Measurements from ENCODE around the gene ZNF76. TPM values are rescaled to one million over a fixed set of nuclear protein-coding genes. Genes with fewer than 3 reads are reported as not detected.

The ZNF76 gene
- polyA plus RNA-seq, 1 donor from 2014 or later = 26.3 TPM

- no peak overlapping the region for H3K9ac ChIP-seq (ENCODE audit: low read length)
- no peaks in the 10 kb centered on the region for H3K9me2 ChIP-seq (ENCODE audit: insufficient read depth, low read length)
- H2AFZ ChIP-seq (ENCODE audit: low read depth, low read length) = no peak overlapping the region
- no peaks in the 10 kb centered on the region for H3K36me3 ChIP-seq (ENCODE audit: insufficient read depth, low read length)
- H3K79me2 ChIP-seq (replicated peaks; ENCODE audit: insufficient read depth, low read length) = peaks cover 11% of the 10 kb centered on the region
- no peaks in the 10 kb centered on the region for H4K20me1 ChIP-seq (ENCODE audit: insufficient read depth)
- no peaks in the 10 kb centered on the region for H3K27me3 ChIP-seq (ENCODE audit: insufficient read depth, low read depth, low read length)
- no peaks in the 10 kb centered on the region for H3K9me3 ChIP-seq (ENCODE audit: low read length)
- no peaks in the 10 kb centered on the region for H3F3A ChIP-seq (ENCODE audit: insufficient read depth, low read length, poor library complexity, severe bottlenecking)
- H3K27ac ChIP-seq (ENCODE audit: low read length) = no peak overlapping the region
- H3K4me3 ChIP-seq (ENCODE audit: low read length) = no peak overlapping the region
- H3K4me2 ChIP-seq (ENCODE audit: low read length) = no peak overlapping the region
- no peak for TF ChIP-seq EZH2 (IDR thresholded peaks at IDR 0.05; ENCODE audit: borderline replicate concordance, insufficient read depth, low read length, poor library complexity, severe bottlenecking)
Measured at GRCh38 chr6:35262596-35262995, 3.1 kb downstream of the ZNF76 start.

DNA sequence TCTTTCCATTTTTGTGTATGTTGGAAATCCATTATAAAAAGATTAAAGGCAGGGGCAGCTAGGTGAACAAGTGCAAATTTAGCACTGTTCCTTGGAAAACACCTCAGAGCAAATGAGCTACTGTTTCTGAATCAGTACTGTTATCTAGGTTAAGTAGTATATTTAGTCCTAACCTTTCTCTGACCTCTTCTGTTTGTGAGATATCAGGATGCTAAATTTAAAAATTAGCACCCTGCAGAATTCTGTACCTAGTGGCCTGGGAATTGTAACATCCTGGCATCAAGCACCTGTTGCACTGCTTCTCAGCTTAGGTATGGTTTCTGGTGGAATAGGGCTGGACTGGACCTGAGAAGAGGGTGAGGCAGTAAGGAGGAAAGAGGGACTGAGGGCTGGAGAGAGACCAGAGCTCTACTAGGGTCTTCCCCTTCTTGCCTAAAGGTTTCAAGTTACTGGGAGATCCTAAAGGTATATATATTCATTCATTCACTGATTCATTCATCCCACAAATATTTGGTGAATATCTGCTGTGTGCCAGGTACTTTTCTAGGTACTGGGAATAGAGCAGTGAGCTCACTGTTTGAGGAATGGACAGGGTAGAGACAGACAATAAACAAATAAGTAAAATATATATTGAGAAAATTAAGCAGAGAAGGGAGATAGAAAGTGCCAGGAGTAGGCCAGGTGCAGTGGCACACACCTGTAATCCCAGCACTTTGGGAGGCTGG, 5.2 kb downstream of the ZNF76 start:
- Histone ChIP-seq H3K9me2 (ENCODE audit: insufficient read depth, low read length) (no peaks in the 10 kb centered on the region), H2AFZ (ENCODE audit: low read depth, low read length) (no peak overlapping the region), H3K79me2 (replicated peaks; ENCODE audit: insufficient read depth, low read length) (no peaks in the 10 kb centered on the region), H3K9ac (ENCODE audit: low read length) (no peak overlapping the region), H3K27me3 (ENCODE audit: insufficient read depth, low read depth, low read length) (no peaks in the 10 kb centered on the region), H3K36me3 (ENCODE audit: insufficient read depth, low read length) (no peaks in the 10 kb centered on the region), H3K9me3 (ENCODE audit: low read length) (no peaks in the 10 kb centered on the region), H3K27ac (ENCODE audit: low read length) (no peak overlapping the region), H3F3A (ENCODE audit: insufficient read depth, low read length, poor library complexity, severe bottlenecking) (no peaks in the 10 kb centered on the region), H3K4me2 (ENCODE audit: low read length) (no peak overlapping the region), H3K4me3 (ENCODE audit: low read length) (no peak overlapping the region), H4K20me1 (ENCODE audit: insufficient read depth) (no peaks in the 10 kb centered on the region)
- TF ChIP-seq EP300 (conservative IDR thresholded peaks at IDR 0.05; ENCODE audit: poor library complexity, severe bottlenecking) (no peak), SMC3 (conservative IDR thresholded peaks at IDR 0.05; ENCODE audit: poor library complexity) (no peak), RAD21 (conservative IDR thresholded peaks at IDR 0.05) (no peak), REST (IDR thresholded peaks at IDR 0.05; ENCODE audit: borderline replicate concordance) (no peak), POLR2AphosphoS5 (IDR thresholded peaks at IDR 0.05) (no peak), MXI1 (conservative IDR thresholded peaks at IDR 0.05; ENCODE audit: poor library complexity, severe bottlenecking) (no peak), TAF1 (IDR thresholded peaks at IDR 0.05; ENCODE audit: low read depth) (no peak), EZH2 (IDR thresholded peaks at IDR 0.05; ENCODE audit: borderline replicate concordance, insufficient read depth, low read length, poor library complexity, severe bottlenecking) (no peak)
- TF ChIP-seq, protein P1, sequence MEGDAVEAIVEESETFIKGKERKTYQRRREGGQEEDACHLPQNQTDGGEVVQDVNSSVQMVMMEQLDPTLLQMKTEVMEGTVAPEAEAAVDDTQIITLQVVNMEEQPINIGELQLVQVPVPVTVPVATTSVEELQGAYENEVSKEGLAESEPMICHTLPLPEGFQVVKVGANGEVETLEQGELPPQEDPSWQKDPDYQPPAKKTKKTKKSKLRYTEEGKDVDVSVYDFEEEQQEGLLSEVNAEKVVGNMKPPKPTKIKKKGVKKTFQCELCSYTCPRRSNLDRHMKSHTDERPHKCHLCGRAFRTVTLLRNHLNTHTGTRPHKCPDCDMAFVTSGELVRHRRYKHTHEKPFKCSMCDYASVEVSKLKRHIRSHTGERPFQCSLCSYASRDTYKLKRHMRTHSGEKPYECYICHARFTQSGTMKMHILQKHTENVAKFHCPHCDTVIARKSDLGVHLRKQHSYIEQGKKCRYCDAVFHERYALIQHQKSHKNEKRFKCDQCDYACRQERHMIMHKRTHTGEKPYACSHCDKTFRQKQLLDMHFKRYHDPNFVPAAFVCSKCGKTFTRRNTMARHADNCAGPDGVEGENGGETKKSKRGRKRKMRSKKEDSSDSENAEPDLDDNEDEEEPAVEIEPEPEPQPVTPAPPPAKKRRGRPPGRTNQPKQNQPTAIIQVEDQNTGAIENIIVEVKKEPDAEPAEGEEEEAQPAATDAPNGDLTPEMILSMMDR (IDR thresholded peaks at IDR 0.05; ENCODE audit: poor library complexity, severe bottlenecking) = no peak
